ENCODE measurements around the gene FBXL7.

FBXL7 gene

GRCh38 chr5:15717001-15717400 lies 217.0 kb downstream of the FBXL7 start:
- no peak for DNase-seq (ENCODE audit: low spot score)

GRCh38 chr5:15718421-15719179 lies 218.6 kb downstream of the FBXL7 start:
- no peak for DNase-seq (ENCODE audit: low spot score)

GRCh38 chr5:15719784-15720183 lies 219.8 kb downstream of the FBXL7 start:
- DNase-seq (ENCODE audit: low spot score), result no peak

- DNase-seq (ENCODE audit: low spot score), result no peak
These were observed 220.5 kb downstream of the FBXL7 start for GRCh38 chr5:15720515-15720914.

GRCh38 chr5:15722305-15722704 lies 222.3 kb downstream of the FBXL7 start:
- DNase-seq (ENCODE audit: low spot score), result no peak

- no peak for DNase-seq (ENCODE audit: low spot score)
These were observed 227.4 kb downstream of the FBXL7 start for GRCh38 chr5:15727375-15727774.

- no peak for DNase-seq (ENCODE audit: low spot score)
These were observed 228.8 kb downstream of the FBXL7 start for GRCh38 chr5:15728811-15729210.

- DNase-seq (ENCODE audit: low spot score), result no peak
These were observed 231.7 kb downstream of the FBXL7 start for GRCh38 chr5:15731699-15732098.

- peak; percentile 4 for DNase-seq (ENCODE audit: low spot score)
These were observed 234.1 kb downstream of the FBXL7 start for GRCh38 chr5:15734058-15734457.

- no peak for DNase-seq (ENCODE audit: low spot score)
These were observed 237.2 kb downstream of the FBXL7 start for GRCh38 chr5:15737036-15737821.

GRCh38 chr5:15737871-15738664 lies 238.1 kb downstream of the FBXL7 start:
- DNase-seq (ENCODE audit: low spot score), result no peak

GRCh38 chr5:15740383-15740782 lies 240.4 kb downstream of the FBXL7 start:
- no peak for DNase-seq (ENCODE audit: low spot score)

GRCh38 chr5:15741591-15741990 lies 241.6 kb downstream of the FBXL7 start:
- no peak for DNase-seq (ENCODE audit: low spot score)

- no peak for DNase-seq (ENCODE audit: low spot score)
These were observed 246.9 kb downstream of the FBXL7 start for GRCh38 chr5:15746833-15747232.

- DNase-seq (ENCODE audit: low spot score), result no peak
These were observed 248.3 kb downstream of the FBXL7 start for GRCh38 chr5:15748266-15748665.

- no peak for DNase-seq (ENCODE audit: low spot score)
These were observed 252.8 kb downstream of the FBXL7 start for GRCh38 chr5:15752663-15753285.

GRCh38 chr5:15753752-15754151 lies 253.8 kb downstream of the FBXL7 start:
- no peak for DNase-seq (ENCODE audit: low spot score)

- no peak for DNase-seq (ENCODE audit: low spot score)
These were observed 257.1 kb downstream of the FBXL7 start for GRCh38 chr5:15757103-15757502.

GRCh38 chr5:15757619-15758018 lies 257.6 kb downstream of the FBXL7 start:
- no peak for DNase-seq (ENCODE audit: low spot score)

- DNase-seq (ENCODE audit: low spot score), result no peak
These were observed 262.7 kb downstream of the FBXL7 start for GRCh38 chr5:15762668-15763067.

GRCh38 chr5:15763754-15764153 lies 263.8 kb downstream of the FBXL7 start:
- DNase-seq (ENCODE audit: low spot score), result no peak

GRCh38 chr5:15768936-15769335 lies 269.0 kb downstream of the FBXL7 start:
- DNase-seq (ENCODE audit: low spot score), result no peak
